ENCODE data around the gene SCARB1.

DNA sequence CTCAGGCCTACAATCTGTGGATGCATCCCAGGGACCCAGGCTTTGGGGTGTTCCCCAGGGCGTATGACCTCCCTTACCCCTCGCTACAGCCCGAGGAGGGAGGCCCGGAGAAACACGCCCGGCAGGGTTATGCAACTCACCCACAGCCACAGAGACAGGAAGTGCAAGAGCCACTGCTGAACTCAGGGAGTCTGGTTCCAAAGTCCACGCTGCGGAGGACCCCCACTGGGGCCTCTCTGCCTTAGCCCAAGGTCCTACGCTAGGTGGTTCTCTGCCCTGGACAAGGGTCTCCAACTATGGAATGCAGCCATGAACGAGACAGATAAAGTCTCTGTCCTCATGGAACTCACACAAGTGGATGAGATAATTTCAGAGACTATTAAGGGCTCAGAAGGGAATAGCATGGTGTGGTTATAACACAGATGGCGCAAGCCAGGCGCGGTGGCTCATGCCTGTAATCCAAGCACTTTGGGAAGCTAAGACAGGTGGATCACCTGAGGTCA lies 11.3 kb downstream of the SCARB1 start:
- TF ChIP-seq, protein P1, sequence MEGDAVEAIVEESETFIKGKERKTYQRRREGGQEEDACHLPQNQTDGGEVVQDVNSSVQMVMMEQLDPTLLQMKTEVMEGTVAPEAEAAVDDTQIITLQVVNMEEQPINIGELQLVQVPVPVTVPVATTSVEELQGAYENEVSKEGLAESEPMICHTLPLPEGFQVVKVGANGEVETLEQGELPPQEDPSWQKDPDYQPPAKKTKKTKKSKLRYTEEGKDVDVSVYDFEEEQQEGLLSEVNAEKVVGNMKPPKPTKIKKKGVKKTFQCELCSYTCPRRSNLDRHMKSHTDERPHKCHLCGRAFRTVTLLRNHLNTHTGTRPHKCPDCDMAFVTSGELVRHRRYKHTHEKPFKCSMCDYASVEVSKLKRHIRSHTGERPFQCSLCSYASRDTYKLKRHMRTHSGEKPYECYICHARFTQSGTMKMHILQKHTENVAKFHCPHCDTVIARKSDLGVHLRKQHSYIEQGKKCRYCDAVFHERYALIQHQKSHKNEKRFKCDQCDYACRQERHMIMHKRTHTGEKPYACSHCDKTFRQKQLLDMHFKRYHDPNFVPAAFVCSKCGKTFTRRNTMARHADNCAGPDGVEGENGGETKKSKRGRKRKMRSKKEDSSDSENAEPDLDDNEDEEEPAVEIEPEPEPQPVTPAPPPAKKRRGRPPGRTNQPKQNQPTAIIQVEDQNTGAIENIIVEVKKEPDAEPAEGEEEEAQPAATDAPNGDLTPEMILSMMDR (IDR thresholded peaks at IDR 0.05), result no peak
- TF ChIP-seq POLR2A (IDR thresholded peaks at IDR 0.05), result no peak
- no peak for TF ChIP-seq EP300 (IDR thresholded peaks at IDR 0.05)

Measured in tibial nerve (tissue), 4 donors.